HepG2 (cell line): Measurements from ENCODE around the gene PODN. TPM values are rescaled to one million over a fixed set of nuclear protein-coding genes. Genes with fewer than 3 reads are reported as not detected.

Experiments used
- ERF ChIP-seq: IDR thresholded peaks from 2 replicates; pipeline ENCODE4 v1.6.1; 2018; ENCODE audit warnings: missing biosample characterization, missing genetic modification reagents
- KIAA2018 ChIP-seq: sonication (generic); formaldehyde crosslinking; IDR thresholded peaks from 2 replicates; pipeline ENCODE4 v1.5.0; 2020; ENCODE audit warnings: mild to moderate bottlenecking, missing genetic modification reagents, borderline replicate concordance
- ZNF513 ChIP-seq: sonication (generic); formaldehyde crosslinking; conservative IDR thresholded peaks from 2 replicates; pipeline ENCODE4 v1.5.0; 2020; ENCODE audit warnings: missing genetic modification reagents
- ZSCAN20 ChIP-seq: sonication (generic); formaldehyde crosslinking; IDR thresholded peaks from 2 replicates; pipeline ENCODE4 v1.4.0; 2020; ENCODE audit warnings: missing genetic modification reagents, mild to moderate bottlenecking, borderline replicate concordance
- polyA plus RNA-seq, 8 experiments: library from polyadenylated mRNA; depleted of rRNA in 3 of 8; stranded (reverse) in 7 of 8; unstranded in 1 of 8; fragments of >200 nt; fragmentation: Illumina TruSeq in 4 of 8; extraction: Trizol in 4 of 8; gene quantifications; 2 replicates each; pipeline versions ENCODE4 v1.2.1 to v1.2.3, GENCODE V29; 2011 to 2016; ENCODE audit warnings: low read depth in 4 of 8, missing spikeins in 1 of 8, mixed read lengths in 1 of 8; ENCODE audit not compliant: insufficient read depth in 1 of 8
- total RNA-seq, 5 experiments: library from RNA; depleted of rRNA; stranded (reverse); fragments of >200 nt; fragmentation: Illumina TruSeq; extraction: Trizol; gene quantifications; 2 replicates each; pipeline ENCODE4 v1.2.3, GENCODE V29; 2016; ENCODE audit warnings: low read depth in 1 of 5

PODN gene
- total and polyA plus RNA-seq, 2 of the 13 experiments (the other 11 are each of a cell fraction or from before 2014, with no cell fraction given): 0.13 TPM; not detected in 1

- TF ChIP-seq KIAA2018 (CRISPR knock-in tag) (no peak), ZNF513 (no peak), ZSCAN20 (CRISPR knock-in tag) (no peak), ERF (CRISPR knock-in tag) (no peak)
- TF ChIP-seq, all 625 proteins: peak for 0
Observed at GRCh38 chr1:53043271-53043670, 18.7 kb upstream of the PODN start (continued).
